Measurements from ENCODE around the gene PFDN6. TPM values are rescaled to one million over a fixed set of nuclear protein-coding genes. Genes with fewer than 3 reads are reported as not detected.
A peak's percentile ranks its signal among the peaks of the same experiment; 100 is the strongest.

PFDN6 gene
- total RNA-seq, 1 donor from 2014 or later, result 22.1 TPM

DNA sequence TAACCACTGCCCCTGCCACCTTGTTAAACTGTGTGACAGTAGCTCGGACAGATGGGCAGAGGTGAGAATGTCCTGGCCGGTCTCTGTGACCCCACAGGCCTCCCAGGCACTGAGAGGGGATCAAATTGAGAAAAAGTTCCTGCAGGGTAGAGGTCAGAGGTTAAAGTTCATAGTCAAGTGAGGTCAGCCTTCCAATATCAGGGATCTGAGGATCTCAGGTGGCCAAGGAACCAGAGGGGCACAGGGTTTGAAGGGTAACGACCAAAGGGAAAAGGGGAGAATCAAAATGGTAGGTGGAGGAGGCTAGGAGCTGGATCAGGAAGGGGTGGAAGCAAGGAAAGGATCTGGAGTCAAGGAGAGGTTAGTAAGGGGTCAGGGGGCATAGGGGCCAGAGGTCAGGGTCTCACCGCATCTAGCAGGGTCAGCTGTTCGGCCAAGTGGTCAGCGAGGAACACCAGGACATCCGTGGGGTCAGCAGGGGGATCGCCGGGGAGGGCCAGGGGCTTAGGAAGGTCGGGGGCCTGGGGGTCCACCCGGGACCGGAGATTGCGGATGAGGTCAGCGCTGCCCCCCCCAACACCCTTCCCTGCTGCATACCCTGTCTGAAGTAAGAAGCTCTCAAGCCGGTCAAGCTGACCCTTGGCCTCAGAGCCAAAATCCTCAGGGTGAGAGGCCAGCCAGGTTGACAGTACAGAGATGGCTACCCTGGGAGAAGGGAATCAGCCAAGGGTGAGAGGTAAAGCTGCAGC, 6.4 kb downstream of the PFDN6 start:
- no peak for DNase-seq

DNA sequence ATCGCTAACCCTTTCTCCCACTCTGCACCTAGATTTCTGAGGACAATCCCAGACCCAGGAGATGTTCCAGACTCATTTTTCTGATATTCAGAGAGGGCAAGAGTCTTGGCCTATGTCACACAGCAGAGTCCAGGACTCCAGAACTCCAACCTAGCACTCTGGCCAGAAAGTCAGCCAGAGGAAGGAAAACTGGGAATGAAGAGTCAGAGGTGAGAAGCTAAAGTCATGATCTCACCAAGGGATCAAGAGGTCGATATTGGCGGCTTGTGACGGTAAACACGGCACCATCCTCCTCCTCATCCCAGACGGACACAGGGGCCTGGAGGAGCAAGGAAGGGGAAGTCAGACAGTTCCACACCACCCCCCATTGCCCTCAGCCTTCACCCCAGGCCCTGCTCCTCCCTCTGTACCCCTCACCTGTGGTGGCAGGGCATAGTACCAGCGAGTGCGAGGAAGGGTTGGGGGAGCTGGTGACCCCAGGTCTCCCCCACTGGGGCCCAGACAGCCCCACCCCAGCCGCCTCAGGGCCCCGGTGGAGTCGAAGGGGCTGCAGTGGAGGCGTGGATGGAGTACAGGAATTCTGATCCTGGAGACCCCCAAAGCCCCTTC, 7.5 kb downstream of the PFDN6 start:
- no peak for DNase-seq

DNA sequence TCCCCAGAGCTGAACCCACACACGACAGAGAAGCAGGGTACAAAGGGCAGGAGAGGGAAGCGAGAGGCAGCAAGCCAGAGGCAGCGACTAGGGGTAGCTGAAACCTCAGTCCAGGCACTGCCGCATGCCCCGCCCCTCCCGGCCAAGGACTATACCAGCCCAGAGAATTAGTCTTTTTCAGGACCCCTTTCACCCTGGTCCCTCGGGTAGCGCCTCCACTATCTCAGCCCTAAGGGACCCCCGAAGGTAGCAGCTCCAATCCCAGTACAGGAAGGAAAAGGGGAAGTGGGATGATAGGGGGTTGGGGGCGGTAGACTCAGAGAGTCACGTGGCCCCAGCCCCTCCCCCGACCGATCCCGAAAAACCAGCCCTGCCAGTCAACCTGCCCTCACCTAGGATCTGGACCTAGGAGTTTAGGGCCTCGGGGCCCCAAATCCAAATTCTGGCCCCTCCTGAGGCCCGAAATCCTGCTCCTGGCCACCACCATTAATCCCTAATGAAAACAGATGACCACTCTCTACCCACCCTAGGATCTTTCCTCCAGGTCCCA, 8.1 kb downstream of the PFDN6 start:
- peak; percentile 26 for DNase-seq

DNA sequence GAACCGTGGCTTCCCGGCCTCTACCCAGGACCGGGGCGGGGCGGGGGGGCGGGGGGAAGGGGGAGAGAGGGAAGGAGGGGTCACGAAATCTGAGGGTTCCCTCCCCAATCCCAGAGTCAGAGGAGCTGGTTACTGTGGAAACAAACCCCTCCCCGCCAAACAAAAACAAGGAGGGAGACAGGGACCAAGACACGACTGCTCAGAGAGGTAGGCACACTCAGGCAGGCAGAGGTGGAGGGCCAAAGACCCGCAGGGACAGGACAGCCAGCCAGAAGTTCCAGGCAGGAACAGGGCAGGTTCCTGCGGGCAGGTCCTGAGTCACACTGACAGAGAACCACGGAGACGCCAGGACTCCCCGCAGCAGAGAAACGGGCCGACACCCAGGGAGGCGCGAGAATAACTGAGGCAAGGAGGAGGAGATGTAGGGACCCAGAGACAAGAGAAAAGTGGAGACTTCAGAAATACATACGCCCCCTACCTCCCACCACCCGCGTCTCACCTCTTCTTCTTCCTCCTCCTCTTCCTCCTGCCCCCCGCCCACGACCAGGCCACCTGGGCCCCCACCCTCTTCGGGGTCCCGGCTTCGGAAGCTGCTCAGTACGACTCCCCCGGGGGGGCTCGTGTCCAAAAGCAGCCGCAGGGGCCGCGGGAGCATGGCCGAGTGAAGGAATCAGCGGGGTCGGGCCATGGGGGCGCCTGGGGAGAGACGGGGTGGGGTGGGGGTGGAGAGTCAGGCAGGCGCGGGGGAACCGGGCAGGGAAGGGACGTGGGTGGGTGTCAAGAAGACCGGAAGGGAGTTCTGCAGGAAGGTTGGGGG, 8.8 kb downstream of the PFDN6 start:
- peak; percentile 70 for DNase-seq

DNA sequence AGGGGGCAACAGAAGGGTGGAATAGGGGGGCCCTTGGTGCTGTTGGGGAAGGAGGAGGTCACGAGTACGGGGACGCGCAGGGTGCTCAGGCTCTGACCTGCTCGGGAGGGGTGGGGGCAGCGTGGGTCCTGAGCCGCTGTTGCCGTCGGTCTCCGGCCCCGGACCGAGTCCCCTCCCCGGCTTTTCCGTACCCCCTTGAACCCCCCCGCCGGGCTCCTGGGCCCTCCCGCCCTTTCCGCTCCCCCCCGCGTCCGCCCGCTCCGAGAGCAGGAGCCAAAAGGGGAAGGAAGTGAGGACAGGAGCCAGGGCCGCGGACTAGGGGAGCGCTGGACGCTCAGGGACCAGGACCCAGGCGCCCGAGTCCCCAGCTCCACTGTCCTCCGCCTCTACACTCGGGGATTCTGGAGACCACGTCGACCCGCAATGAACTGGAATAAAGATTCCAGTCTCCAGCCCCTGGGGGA, 9.4 kb downstream of the PFDN6 start, which contains the start of gene RGL2:
RGL2 (minus strand) TSS at position 170 of the 464 bp plus-strand sequence. CDS start 332 bp downstream, outside the sequence.
- peak; percentile 66 for DNase-seq

DNA sequence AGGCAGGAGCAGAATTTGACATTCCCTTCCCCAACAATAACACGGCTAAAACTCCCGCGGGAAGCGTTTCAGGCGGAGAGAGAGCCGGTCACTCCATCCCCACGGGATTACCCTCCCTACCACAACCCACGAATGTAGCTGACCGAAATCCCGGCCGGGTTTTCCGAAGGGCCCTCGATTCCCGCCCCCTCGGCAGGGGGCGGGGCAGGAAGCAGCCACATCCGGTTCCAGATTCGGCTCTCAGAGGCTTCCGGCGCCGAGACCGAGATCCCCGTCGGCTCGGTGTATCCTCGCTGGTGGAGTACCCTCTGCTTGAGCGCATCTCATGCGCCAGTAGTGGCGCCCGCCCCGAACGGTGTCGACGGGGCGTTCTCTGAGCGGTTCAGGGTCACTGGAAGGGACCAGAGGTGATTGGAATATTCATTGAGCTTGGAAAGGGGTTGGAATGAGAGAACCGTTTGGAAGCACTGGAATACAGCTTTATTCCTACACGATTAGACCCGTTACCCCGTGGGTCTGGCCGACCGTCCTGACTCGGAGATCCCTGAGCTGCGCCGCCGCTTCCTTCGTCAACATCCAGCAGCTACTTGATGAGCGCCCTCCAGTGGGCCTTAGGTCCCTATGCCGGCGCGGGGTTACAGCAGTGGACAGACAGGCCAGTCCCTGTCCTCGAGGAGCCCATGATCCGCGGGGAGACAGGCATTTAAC, 10.0 kb downstream of the PFDN6 start:
- DNase-seq, result peak; percentile 95

DNA sequence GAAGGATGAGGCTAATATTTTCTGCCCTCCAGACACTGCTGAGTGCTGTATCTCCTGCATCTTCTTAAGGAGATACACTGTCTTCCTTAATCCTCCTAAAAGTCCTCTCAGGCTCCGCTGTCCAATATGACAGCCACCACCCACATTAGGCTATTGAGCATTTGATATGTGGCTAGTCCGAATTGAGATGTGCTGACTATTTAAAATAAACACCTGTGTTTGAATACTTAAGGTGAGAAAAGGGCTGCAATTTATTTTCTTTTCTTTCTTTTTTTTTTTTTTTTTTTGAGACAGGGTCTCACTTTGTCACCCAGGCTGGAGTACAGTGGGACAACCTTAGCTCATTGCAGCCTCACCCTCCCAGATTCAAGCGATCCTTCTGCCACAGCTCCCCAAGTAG, 12.5 kb downstream of the PFDN6 start:
- no peak for DNase-seq

DNA sequence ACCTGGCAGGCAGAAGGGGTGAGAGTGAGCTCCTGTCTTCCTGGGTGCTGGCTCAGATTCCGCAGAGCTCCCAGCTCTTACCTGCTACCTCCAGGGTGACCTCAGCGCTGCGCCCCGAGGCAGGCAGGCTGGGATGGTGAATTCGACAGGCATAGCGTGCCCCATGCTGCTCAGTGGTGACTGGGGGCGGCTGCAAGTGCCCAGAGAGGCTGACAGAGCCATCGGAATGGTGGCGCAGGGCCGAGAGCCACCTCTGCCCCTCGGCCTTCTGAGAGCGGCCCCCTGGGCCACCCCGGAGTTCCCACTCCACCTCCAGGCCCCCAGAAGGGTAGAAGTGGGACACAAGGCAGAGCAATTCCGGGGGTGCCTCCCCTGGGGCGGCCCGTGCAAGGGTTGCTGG, 14.8 kb downstream of the PFDN6 start:
- no peak for DNase-seq

DNA sequence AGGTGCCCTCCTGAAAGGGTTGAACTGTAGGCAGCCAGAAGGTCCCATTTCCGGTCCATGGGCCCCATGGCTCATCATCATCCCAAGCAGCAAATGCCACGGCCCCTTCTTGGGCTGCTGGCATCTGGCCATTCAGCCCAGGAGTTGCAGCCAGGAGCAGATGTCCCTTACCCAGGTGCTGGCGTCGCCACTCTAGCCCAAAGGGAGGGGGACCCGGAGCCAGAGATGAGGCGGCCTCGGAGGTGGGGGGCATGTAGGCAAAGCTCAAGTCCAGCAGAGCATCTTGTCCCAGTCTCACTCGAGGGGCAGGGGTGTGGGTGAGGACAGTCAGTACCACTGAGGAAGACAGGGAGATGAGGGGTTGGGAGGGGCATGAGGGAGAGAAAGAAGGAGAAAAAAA, 15.7 kb downstream of the PFDN6 start:
- no peak for DNase-seq

DNA sequence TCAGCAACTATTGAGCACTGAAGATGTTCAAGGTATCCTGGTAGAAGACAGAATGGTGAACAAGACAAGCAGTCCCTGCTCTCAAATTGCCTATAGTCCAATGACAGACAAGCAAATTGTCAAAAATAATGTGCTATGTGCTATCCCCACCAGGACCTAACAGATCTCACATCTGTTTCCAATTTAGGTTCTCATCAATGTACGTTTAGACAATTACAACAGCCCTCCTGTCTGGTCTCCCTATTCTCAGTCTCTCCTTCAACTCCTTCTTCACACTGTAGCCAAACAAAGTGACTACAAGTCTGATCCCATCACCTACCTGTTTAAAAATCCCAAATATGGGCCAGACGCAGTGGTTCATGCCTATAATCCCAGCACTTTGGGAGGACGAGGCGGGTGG, 17.0 kb downstream of the PFDN6 start:
- DNase-seq, result no peak

DNA sequence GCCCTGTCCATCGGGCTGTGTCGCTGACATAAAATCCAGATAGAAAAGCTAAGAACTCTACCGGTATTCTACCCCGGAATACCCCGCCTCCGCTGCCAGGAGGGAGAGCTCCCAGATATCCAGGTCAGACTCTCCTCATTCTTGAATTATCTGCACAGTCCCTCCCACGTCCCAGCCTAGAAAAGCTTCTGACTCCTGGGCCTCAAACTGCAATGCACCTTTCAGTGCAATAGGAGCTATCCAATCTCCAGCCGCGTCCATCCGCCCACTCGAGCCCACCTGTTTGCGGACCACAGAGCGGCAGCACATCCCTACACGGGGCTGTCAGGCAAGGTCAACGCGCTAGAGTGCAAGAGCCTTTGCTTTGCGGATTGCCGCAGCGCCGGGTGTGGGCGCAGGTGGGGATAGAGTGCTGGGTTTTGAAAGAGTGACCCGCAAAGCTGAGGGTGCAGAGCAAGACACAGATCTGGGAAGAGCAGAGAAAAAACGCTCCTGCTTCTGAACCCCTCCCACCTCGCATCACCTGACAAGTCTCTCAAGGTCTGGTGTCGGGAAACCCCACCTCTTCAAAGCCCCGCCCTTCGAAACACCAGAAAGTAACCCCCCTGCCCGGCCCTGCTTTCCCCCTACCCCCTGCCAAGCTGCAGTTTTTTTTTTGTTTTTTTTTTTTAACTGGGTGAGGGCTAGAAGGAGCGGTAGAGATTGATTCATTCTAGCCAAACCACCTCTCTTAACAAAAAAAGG, 23.1 kb downstream of the PFDN6 start:
- DNase-seq, result peak; percentile 73

DNA sequence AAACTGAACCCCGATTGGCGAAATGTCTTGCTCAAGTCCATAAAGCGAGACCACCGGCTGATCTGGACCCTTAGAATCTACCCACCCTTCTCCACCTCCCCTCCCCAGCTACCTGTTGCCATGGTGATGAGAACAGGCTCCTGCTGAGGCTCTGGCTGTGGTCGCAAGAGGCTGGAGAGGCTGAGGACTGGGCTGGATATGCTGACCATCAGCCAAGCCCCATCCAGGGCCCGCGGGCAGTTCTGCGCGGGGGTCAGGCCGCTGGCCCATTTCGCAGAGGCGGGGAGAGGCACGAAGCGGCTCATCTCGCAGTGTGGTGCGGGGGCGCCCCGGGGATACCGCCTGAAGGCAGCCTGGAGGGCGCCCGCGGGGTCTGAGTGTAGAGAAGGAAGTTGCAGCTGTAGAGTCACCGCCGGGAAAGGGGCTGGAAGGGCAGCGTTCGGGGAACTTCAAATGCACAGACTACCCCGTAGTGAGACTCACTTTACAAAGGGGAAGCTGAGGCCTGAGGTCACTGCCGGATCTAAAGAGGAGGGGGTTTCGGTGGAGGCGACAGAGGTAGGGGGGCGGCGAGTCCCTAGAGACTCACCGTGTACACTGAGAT, 23.8 kb downstream of the PFDN6 start:
- peak; percentile 49 for DNase-seq

DNA sequence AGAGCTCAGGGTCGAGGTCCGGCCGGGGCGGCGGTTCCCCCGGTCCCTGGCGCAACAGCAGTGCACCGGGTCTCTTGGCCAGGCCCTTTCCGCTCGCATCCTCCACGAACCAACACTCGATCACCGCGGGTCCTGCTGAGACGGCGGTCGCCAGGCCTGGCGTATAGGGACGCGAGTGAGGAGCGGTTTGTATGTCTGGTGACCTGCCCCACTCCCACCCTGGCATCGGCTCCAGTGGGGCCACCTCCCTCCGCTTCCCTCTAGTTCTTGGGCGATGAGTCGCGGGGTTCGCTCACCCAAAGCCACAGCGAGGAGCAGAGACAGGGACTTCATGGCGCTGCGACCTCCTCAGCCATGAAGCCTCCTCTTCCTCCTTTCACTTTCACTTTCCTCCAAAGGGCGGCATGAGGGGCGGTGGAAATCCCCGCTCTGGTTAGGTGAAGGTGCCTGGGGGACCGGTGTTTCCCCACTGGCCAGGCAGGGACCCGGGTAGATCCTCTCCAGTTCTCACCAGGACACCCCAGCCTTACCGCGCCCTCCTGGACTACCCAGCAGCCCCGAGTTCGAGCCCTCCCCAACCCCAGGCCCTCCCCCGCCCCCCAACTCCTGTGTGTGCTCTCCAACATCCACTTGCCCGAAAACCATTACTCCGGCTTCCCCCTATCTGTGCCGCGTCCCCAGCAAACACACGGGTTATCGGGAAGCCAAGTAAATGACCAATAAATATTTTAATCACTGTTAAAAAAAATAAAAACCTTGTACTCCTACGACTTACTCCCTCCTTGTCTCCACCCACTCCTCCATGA, 24.5 kb downstream of the PFDN6 start, which contains the start of gene TAPBP:
TAPBP (minus strand) TSS at position 370 of the 806 bp plus-strand sequence; CDS start at position 333, 37 bp downstream.
- DNase-seq, result peak; percentile 72

DNA sequence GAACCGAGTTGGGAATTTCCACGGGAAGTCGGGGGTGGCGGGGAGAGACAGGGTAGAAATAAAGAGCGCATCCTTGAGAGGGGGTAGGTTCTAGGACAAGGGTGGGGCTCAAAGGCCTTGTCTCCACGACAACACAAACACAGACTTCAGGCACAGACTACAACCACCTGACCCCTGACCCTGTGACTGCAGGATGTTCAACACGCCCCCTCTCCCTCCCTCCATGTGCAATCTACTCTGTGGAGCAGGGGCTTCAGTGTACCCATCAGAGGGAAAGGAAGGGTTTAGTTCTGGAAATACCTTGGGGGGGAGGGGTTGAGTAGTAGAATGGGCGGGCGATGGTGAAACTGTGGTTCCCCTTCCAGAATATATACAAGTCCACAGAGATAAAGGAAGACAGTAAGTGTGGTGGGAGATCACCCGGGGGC, 25.1 kb downstream of the PFDN6 start:
- peak; percentile 89 for DNase-seq

DNA sequence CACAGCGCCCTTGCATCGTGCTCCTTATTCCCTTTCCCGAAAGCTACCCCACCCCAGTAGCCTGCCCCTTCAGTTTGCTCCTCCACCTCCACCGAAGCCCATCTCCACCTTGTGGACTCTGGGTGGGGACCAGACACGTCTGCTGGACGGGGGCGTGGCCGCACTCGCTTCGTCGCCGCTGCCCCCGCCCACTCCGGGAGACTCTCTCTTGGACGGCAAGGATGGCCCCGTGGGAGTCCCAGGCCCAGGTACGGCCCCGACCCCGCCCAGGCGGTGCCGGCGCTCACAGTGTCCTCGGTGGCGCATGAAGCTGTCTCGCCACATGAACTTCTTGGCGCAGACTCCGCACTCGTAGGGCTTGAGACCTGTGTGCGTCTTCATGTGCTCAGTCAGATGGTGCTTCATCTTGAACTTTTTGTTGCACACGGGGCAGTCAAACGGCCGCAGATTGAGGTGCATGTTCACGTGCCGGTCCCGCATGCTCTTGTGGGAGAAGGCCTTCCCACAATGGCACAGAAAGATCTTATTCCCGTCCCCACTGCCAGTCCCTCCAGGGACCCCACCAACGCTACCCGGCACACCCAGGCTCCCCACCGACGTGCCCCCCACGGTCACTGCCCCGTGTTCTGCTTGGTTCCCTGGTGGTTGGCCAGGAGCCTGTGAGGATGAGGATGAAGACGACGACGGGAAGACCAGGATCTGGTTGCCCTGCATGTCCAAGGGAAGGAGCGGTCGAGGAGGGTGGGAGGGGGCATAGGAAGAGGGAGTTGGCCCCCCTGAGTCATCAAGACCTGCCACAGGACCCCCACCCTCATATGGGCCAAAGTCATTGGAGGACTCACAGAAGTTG, 25.8 kb downstream of the PFDN6 start:
- peak; percentile 48 for DNase-seq

DNA sequence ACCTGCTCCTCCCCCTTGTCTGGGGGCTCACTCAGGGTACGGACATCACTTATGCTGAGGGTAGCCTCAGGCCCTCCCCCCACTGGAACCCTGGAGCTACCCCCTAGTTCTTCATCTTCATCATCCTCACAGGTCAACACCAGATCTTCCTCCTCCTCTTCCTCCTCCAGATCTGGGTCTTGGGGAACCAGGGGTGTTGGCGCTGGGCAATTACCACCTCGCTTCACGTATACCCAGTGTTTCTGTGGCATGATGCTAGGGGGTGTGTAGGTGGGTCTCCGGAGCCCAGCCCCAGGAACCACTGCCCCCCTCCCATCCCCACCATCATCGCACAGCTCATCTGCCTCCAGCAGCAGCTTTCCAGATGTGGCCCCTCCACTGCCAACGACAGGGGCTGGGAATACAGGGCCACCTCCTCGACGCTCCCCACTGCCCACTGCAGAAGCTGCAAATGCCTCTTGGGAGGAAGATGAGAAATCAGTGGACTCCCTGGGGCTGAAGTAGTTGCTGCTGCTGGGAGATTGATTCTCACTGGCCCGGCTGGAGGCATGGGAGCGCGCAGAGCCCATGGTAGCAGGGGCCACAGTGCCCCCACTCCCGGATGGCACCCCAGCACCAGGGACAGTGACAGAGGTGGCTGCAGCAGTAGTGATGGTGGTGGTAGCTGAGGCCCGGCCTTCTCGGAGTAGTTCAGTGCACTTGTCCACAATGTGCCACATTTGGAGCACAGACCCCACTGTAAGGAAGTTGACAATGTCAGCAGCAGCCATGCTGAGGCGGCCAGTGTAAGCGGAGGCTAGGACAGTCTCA, 26.6 kb downstream of the PFDN6 start:
- no peak for DNase-seq

DNA sequence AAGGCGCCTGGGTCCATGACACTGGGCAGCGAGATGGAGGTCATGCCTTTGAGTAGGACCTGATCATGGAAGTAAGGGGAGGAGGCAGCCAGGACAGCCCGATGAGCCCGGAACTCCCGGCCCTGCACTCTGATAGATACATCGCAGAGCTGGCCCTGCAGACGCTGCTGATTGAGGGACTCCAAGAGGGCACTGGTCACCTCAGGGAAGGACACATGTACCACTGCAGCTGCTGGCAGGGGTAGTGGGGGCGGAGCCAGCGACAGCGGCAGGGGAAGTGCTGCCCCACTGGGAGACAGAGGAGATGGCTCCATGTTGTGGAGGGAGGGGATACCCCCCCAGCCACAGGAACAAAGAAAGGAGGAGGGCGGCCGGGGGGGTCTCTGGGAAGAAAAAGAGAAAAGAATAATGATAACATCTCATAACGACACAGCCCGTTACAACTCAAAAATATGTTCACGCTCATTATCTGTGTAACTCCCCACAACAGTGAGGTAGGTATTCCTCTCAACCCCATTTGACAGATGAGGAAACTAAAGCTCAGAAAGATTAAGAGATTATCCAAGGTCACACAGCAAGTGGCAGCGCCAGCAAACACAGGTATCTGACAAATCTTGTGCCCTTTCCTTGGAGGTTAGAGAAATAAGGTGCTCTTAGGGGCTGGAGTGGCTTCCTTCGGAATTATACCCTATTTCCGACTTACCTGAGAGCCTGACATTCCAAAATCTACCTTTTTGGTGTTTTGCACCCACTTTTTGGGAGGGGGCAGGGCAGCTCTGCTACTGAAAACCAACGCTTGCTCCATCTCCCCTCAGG, 27.4 kb downstream of the PFDN6 start:
- DNase-seq, result no peak

DNA sequence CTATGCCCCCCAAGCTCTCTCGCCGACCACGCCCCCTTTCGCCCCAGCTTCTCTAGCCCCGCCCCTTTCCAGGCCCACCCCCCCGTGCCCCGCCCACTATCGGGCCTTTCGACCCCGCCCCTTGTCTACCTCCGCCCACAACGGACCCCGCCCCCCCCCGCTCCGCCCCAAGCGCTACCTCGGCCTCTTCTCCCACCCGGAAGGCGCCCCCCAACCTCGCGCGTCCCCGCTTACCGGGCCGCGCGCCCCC, 27.9 kb downstream of the PFDN6 start:
- no peak for DNase-seq
